ENCODE results near the gene ABLIM1. TPM values are rescaled to one million over a fixed set of nuclear protein-coding genes. Genes with fewer than 3 reads are reported as not detected.

ABLIM1 gene
- total and polyA plus RNA-seq, 8 donors: 52.7 to 195 (median 65.5) TPM

DNA sequence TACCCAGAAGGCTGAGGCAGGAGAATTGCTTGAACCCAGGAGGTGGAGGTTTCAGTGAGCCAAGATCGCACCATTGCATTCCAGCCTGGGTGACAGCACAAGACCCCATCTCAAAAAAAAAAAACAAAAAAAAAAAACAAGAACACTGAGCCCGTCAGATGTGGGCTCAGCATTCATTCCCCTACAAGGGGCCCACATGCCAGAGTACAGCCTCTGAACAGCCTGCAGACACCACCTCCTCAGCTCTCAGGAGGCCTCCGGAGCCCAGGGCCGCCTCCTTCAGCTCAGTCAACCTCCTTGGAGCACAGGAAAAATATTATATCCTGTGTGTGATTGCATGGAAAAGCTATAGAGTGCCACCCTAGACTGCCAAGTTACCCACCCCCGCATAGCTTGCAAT is 112.3 kb downstream of the ABLIM1 start:
- Histone ChIP-seq H3K4me3 (no peak overlapping the region), H3K4me1 (peaks cover 0 to 10% of the 10 kb centered on the region in 2 donors), H3K27me3 (no peaks in the 10 kb centered on the region), H3K36me3 (peaks cover 0 to 14% of the 10 kb centered on the region in 2 donors), H3K27ac (no peak overlapping the region), H3K9me3 (no peaks in the 10 kb centered on the region)
- intact Hi-C loops (cut with DNase I): no loop called here
- TF ChIP-seq, protein P1, sequence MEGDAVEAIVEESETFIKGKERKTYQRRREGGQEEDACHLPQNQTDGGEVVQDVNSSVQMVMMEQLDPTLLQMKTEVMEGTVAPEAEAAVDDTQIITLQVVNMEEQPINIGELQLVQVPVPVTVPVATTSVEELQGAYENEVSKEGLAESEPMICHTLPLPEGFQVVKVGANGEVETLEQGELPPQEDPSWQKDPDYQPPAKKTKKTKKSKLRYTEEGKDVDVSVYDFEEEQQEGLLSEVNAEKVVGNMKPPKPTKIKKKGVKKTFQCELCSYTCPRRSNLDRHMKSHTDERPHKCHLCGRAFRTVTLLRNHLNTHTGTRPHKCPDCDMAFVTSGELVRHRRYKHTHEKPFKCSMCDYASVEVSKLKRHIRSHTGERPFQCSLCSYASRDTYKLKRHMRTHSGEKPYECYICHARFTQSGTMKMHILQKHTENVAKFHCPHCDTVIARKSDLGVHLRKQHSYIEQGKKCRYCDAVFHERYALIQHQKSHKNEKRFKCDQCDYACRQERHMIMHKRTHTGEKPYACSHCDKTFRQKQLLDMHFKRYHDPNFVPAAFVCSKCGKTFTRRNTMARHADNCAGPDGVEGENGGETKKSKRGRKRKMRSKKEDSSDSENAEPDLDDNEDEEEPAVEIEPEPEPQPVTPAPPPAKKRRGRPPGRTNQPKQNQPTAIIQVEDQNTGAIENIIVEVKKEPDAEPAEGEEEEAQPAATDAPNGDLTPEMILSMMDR (IDR thresholded peaks at IDR 0.05): no peak
- no peak for ATAC-seq
- no peak for DNase-seq

DNA sequence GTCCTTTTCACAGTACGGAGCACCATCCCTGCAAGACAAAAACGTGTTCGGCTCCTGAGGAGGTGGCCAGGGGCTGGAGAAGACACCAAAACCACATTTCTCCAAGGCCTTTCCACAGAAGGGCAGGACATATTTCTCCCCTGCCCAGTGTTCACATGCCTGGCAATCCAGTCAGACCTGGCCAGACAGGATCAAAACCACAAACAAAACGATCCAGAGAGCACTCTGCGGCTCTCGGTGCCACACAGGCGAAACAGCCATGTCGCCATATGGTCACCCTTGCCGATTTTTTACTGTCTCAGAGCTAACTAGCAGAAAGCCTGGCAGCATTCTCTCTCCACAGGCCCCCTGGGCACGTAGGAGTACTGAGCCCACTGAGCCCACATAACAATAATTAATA is 113.0 kb downstream of the ABLIM1 start:
- Histone ChIP-seq H3K27ac (no peak overlapping the region), H3K36me3 (peaks cover 0 to 14% of the 10 kb centered on the region in 2 donors), H3K27me3 (no peaks in the 10 kb centered on the region), H3K9me3 (no peaks in the 10 kb centered on the region), H3K4me3 (no peak overlapping the region), H3K4me1 (peaks cover 0 to 10% of the 10 kb centered on the region in 2 donors)
- ATAC-seq: no peak
- no peak for DNase-seq
- TF ChIP-seq, protein P1 (IDR thresholded peaks at IDR 0.05): no peak
- intact Hi-C loops (cut with DNase I): no loop called here

DNA sequence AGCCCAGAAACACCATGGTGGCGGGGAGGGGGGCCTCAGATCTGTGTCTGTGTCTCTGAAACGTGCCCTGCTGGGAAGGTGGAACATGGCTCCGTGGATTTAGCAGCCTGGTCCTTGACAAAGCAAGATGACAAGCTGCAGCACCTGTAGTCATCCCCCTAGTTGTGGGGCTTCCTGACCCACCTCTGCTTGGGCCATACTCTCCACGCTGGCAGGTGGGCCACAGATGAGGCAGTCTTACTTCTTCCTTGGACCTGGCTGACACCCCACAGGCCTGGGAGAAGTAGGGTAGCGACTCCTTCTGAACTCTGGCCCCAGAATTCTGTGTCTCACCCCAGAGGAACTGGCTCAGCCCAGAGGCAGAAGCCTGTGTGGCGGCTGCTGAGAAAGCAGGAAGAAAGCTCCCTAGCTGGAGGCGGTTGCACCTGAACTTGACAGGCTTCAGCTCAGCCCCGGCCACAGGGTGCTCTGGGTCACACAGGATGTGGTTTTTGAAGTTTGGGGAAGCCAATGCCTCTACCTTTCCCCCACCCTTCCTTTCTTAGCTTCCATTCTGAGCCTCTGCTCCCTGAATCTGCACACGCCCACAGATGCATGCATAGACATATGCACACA is 113.9 kb downstream of the ABLIM1 start:
- H3K27me3 ChIP-seq: no peaks in the 10 kb centered on the region
- peaks cover 0 to 10% of the 10 kb centered on the region in 2 donors for H3K4me1 ChIP-seq
- H3K27ac ChIP-seq: no peak overlapping the region
- TF ChIP-seq, protein P1 (IDR thresholded peaks at IDR 0.05): no peak
- H3K4me3 ChIP-seq: no peak overlapping the region
- DNase-seq (no peak), ATAC-seq (no peak)
- H3K36me3 ChIP-seq: peaks cover 0 to 14% of the 10 kb centered on the region in 2 donors
- no peaks in the 10 kb centered on the region for H3K9me3 ChIP-seq
- intact Hi-C loops (cut with DNase I): no loop called here

DNA sequence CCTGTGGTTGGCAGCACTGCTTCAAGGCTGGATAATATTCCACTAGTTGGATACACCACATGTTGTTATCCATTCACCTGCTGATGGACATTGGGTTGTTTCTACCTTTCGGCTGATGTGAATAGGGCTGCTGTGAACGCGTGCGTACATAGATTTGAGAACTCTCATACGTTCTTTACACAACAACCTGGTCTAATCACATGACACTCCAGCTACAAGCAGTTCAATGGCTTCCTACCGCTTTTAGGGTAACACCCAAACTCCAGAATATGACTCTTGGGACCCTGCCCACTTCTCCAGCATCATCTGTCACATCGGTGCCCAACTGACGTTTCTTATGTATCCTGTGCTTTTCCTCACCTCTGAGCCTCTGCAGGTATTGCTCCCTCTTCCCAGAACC is 114.6 kb downstream of the ABLIM1 start:
- H3K4me1 ChIP-seq: peaks cover 0 to 12% of the 10 kb centered on the region in 2 donors
- no peak overlapping the region for H3K27ac ChIP-seq
- TF ChIP-seq, protein P1 (IDR thresholded peaks at IDR 0.05): no peak
- H3K36me3 ChIP-seq: peaks cover 0 to 14% of the 10 kb centered on the region in 2 donors
- intact Hi-C loops (cut with DNase I): no loop called here
- DNase-seq (no peak), ATAC-seq (no peak)
- no peaks in the 10 kb centered on the region for H3K27me3 ChIP-seq
- H3K4me3 ChIP-seq: no peak overlapping the region
- no peaks in the 10 kb centered on the region for H3K9me3 ChIP-seq

DNA sequence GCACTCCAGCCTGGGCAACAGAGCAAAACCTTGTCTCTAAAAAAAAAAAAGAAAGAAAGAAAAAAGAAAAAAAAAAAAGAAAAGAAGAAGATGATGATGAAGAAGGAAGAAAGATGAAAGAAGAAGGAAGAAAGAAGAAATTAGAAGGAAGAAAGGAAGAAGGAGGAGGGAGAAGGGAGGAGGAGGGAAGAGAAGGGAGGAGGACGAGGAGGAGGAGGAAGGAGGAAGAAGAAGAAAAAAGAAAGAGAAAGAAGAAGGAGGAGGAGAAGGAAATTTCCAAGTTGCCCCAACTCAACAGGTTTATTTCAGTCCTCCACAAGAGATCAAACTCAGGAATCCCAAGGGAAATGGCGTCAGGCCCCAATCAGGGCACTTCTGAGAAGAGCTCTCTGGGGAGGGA is 115.7 kb downstream of the ABLIM1 start:
- peaks cover 0 to 11% of the 10 kb centered on the region in 2 donors for H3K36me3 ChIP-seq
- no peak overlapping the region for H3K4me3 ChIP-seq
- H3K4me1 ChIP-seq: peaks cover 0 to 14% of the 10 kb centered on the region in 2 donors
- no peaks in the 10 kb centered on the region for H3K9me3 ChIP-seq
- intact Hi-C loops (cut with DNase I): no loop called here
- H3K27ac ChIP-seq: no peak overlapping the region
- TF ChIP-seq, protein P1 (IDR thresholded peaks at IDR 0.05): no peak
- H3K27me3 ChIP-seq: no peaks in the 10 kb centered on the region
- no peak for ATAC-seq
- no peak for DNase-seq

Data from left lung (tissue), 10 donors.